Cardiac muscle cell (in vitro differentiated cells and primary cell): ENCODE results near the gene HTR3E. TPM values are rescaled to one million over a fixed set of nuclear protein-coding genes. Genes with fewer than 3 reads are reported as not detected.
A peak's percentile ranks its signal among the peaks of the same experiment; 100 is the strongest.

ENCODE experiments used
- DNase-seq, 2 donors: peaks; one replicate each; pipeline versions ENCODE4 v3.0.0 to v3.0.0-alpha.2; 2010 to 2017; ENCODE audit warnings: low read depth in 1 of 2, low spot score in 1 of 2
- H3K27ac ChIP-seq: fragments of 200-600 bp; sonication (generic); 2 replicates; pipeline ENCODE4 v1.5.1; 2016
- H3K27me3 ChIP-seq: fragments of 200-600 bp; sonication (generic); 2 replicates; pipeline ENCODE4 v1.6.0; 2016; ENCODE audit warnings: control low read depth
- H3K36me3 ChIP-seq: fragments of 200-600 bp; sonication (generic); 2 replicates; pipeline ENCODE4 v1.5.1; 2016; ENCODE audit warnings: control low read depth
- H3K4me1 ChIP-seq: fragments of 200-600 bp; sonication (generic); 2 replicates; pipeline ENCODE4 v1.8.1; 2017; ENCODE audit warnings: low read depth, mild to moderate bottlenecking, mixed run types
- H3K4me3 ChIP-seq: fragments of 200-600 bp; sonication (generic); 2 replicates; pipeline ENCODE4 v1.5.1; 2016; ENCODE audit warnings: mild to moderate bottlenecking
- H3K9me3 ChIP-seq: fragments of 200-600 bp; sonication (generic); 2 replicates; pipeline ENCODE4 v1.5.1; 2017; ENCODE audit warnings: low read depth, mild to moderate bottlenecking, control low read depth
- CTCF ChIP-seq: IDR thresholded peaks from 2 replicates; pipeline ENCODE4 v1.5.1; 2012; ENCODE audit warnings: low read depth, mild to moderate bottlenecking, low read length
- polyA plus RNA-seq: library from polyadenylated mRNA; unstranded; fragments of >200 nt; fragmentation: Nextera tagmentation; extraction: Ambion mirVana; gene quantifications from 2 replicates; pipeline ENCODE4 v1.2.1, GENCODE V29; 2016
- total RNA-seq: library from RNA; depleted of rRNA; stranded (reverse); fragments of >200 nt; gene quantifications from 2 replicates; pipeline ENCODE4 v1.2.3, GENCODE V29; 2016

Gene HTR3E
- total and polyA plus RNA-seq, 2 experiments from 2014 or later, result 0.15 TPM; not detected in 1

- Histone ChIP-seq H3K36me3 (no peaks in the 10 kb centered on the region), H3K27me3 (no peaks in the 10 kb centered on the region), H3K4me1 (no peaks in the 10 kb centered on the region), H3K9me3 (no peaks in the 10 kb centered on the region), H3K27ac (no peak overlapping the region), H3K4me3 (no peak overlapping the region)
- no peak for DNase-seq
- TF ChIP-seq CTCF, result no peak
Observed at GRCh38 chr3:184082465-184082864, 14.4 kb upstream of the HTR3E start.

GRCh38 chr3:184085389-184085852, 11.4 kb upstream of the HTR3E start:
- no peaks in the 10 kb centered on the region for H3K36me3 ChIP-seq
- TF ChIP-seq CTCF, result no peak
- no peaks in the 10 kb centered on the region for H3K27me3 ChIP-seq
- peak in 1 of 2 donors; percentile 59 for DNase-seq
- H3K4me3 ChIP-seq, result no peak overlapping the region
- no peaks in the 10 kb centered on the region for H3K4me1 ChIP-seq
- no peak overlapping the region for H3K27ac ChIP-seq
- no peaks in the 10 kb centered on the region for H3K9me3 ChIP-seq

- no peak for TF ChIP-seq CTCF
- no peaks in the 10 kb centered on the region for H3K9me3 ChIP-seq
- H3K27ac ChIP-seq, result no peak overlapping the region
- H3K27me3 ChIP-seq, result no peaks in the 10 kb centered on the region
- H3K36me3 ChIP-seq, result no peaks in the 10 kb centered on the region
- no peak for DNase-seq
- H3K4me3 ChIP-seq, result no peak overlapping the region
- H3K4me1 ChIP-seq, result no peaks in the 10 kb centered on the region
Observed at GRCh38 chr3:184092199-184092598, 4.7 kb upstream of the HTR3E start.

GRCh38 chr3:184097556-184097955, 692 bp downstream of the HTR3E start:
- H3K36me3 ChIP-seq, result no peaks in the 10 kb centered on the region
- H3K27me3 ChIP-seq, result no peaks in the 10 kb centered on the region
- H3K9me3 ChIP-seq, result no peaks in the 10 kb centered on the region
- H3K4me3 ChIP-seq, result no peak overlapping the region
- no peak overlapping the region for H3K27ac ChIP-seq
- no peak for DNase-seq
- no peaks in the 10 kb centered on the region for H3K4me1 ChIP-seq
- TF ChIP-seq CTCF, result no peak

- Histone ChIP-seq H3K27me3 (no peaks in the 10 kb centered on the region), H3K4me3 (no peak overlapping the region), H3K27ac (no peak overlapping the region), H3K36me3 (no peaks in the 10 kb centered on the region), H3K9me3 (no peaks in the 10 kb centered on the region), H3K4me1 (no peaks in the 10 kb centered on the region)
- TF ChIP-seq CTCF, result no peak
- no peak for DNase-seq
Observed at GRCh38 chr3:184099806-184100686, 3.2 kb downstream of the HTR3E start.
